NCI-H2196 treated with DMSO at 0.1 percent for 48 hours (cell line): Measurements from ENCODE around the gene RAP2B.
"Not testable (repeated sequence)": the region's sequence is repeated elsewhere in the genome, so short reads cannot be mapped to it uniquely, and the experiment has no call there.

Experiments used
- DNase-seq: peaks from one replicate; lab custom pipeline; 2025; ENCODE audit not compliant: unreplicated experiment; lab: John Stamatoyannopoulos, UW

RAP2B gene

DNA sequence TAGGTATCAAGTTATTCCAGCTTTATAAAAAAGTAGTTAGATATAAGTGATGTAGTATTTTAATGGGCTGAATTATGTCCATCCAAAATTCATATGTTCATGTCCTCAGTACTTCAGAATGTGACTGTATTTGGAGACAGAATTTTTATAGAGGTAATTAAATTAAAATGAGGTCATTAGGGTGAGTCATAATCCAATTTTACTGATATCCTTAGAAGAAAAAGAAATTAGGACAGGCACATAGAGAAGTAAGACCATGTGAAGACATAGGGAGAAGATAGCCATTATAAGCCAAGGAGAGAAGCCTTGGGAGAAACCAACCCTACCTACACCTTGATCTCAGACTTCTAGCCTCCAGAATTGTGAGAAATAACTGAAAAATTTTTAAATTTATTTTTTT lies 30.3 kb downstream of the RAP2B start:
- no peak for DNase-seq

DNA sequence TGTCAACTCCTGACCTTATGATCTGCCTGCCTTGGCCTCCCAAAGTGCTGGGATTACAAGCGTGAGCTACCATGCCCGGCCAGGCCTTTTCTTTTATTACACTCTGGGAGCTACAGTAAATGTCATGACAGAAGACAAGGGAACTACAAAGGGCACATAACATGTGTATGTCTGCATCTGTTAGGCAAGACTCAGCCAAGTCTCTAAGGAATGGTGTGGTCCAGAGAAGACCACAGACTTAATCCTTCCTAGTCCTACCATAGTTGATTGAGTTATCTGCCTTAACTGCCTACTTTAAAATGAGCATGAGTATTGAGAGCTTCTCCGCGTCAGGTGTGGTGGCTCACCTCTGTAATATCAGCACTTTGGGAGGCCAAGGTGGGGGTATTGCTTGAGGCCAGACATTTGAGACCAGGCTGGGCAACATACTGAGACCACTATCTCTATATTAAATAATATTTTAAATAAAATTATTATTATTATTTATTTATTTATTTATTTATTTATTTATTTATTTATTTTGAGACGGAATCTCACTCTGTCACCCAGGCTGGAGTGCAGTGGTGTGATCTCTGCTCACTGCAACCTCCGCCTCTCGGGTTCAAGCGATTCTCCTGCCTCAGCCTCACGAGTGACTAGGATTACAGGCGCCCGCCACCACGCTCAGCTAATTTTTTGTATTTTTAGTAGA lies 31.9 kb downstream of the RAP2B start:
- not testable (repeated sequence) for DNase-seq

DNA sequence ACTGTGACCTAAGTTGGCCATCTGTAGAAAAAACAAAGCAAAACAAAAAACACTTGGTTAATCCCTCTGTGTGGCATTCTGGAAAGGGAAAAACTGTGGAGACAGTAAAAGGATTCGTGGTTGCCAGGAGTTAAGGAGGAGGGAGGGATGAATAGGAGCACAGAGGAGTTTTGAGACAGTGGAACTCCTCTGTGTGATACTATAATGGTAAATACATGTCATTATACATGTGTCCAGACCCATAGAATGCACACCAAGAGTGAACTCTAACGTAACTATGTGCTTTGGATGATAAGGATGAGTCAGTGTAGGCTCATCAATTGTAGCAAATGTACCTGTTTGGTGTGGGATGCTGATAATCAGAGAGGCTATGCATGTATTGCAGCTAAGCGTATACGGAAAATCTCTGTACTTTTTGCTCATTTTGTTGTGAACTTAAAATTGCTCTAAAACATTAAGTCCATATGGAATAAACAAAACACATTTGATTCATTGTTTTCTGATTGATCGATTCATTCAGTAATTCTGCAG lies 33.4 kb downstream of the RAP2B start:
- no peak for DNase-seq

DNA sequence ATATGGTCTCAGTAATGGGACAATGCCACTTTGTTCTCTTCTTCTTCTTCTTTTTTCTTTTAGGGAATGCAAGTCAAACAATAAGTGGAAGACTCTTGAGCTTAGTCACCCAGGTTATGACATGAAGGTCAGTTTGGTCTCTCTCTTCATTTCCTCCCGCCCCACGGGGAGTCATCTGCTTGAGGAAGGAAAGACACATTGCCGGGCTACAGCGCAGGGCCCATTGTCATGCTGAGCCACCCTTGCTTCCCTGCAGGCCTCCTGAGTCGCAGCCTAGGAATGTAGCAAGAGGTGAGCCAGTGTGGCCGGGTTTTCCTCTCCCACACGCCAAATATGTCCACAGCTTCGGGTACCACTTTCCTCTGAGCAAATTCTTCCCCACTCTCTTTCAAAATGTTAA lies 47.6 kb downstream of the RAP2B start:
- no peak for DNase-seq

DNA sequence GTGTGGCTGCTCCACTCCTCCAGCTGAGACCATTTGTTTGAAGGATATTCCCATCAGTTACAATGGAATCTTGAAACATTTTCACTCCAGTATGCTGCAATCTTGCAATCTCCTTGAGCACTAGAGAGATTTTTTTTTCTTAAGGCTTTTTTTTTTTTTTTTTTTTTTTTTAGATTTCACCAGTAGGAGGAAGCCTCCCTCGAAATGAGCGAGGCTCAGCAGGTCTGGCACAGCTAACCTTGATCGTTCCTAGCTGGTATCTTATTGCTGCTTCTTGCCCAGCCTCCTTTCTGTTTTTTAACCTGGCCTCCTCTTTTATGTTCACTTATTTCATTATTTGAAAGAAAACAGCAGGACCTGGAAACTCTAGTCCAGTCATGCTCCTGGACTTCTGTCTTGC lies 48.1 kb downstream of the RAP2B start:
- no peak for DNase-seq

DNA sequence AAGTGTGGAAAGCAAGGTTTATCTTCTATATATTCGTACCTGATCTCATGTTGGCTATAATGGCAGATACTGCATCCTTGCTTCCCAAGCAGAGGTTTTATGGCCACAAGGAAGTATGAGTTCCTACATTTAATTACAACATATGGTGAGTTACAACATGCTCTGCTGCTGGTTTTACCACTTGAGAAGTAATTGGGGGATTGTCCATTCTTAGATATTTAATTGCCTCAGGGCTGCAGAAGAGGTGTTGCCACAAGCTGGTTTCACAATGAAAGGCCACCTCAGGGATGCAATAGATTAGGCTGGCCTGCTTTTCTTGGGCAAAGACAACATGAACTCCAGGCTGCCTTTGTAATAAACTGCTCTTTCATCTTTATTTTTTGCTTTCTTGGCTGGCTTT lies 48.6 kb downstream of the RAP2B start:
- DNase-seq, result no peak

DNA sequence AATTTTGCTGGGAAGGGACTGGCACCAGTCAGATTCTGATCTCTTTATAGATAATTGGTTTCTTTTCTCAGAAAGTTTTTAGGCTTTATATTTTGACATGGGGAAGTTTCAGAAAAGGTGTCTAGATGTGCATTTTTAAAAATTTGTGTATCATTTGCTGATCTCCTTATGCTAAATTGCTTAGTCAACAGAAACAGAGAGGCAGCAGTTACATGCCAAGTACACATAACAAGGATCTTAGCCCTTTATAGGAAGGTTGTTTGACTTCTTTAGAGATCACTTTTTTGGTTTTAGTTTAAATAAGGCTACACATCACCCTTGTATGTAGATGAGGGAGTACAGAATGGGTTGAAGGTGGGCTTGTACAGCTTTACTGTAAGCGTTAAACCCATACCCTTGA lies 53.5 kb downstream of the RAP2B start:
- no peak for DNase-seq

DNA sequence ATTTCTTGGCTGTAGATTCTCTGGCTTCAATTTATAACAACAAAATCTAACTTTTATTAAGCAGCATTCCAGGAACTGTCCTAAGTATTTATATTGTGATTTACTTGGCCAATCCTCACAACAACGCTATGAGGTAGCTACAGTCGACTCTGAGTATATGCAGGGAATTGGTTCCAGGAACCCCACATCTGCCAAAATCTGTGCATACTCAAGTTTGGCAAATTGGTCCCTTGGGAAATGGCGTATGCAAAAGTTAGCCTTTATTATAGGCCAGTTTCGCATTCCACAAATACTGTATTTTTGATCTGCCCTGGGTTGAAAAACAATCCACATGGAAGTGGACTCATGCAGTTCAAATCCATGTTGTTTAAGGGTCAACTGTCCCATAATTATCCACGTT lies 53.9 kb downstream of the RAP2B start:
- DNase-seq, result no peak

DNA sequence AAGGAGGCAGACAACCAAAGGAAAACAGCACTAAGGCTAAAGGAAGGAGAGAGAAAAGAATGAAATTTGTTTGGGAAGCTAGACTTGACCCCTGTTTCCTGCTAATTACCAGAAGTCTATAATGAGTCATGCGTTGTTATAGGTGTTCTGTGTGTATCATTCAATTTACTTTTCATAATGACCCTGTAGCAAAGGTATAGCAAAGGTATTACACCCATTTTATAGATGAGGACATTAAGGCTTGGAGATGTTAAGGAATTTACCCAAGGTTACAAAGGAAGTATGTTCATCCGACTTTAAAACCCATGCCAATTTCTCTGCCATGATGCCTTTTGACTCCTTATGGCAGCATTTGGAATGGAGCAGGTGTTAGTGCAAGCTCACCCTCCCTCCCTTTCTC lies 54.9 kb downstream of the RAP2B start:
- no peak for DNase-seq

DNA sequence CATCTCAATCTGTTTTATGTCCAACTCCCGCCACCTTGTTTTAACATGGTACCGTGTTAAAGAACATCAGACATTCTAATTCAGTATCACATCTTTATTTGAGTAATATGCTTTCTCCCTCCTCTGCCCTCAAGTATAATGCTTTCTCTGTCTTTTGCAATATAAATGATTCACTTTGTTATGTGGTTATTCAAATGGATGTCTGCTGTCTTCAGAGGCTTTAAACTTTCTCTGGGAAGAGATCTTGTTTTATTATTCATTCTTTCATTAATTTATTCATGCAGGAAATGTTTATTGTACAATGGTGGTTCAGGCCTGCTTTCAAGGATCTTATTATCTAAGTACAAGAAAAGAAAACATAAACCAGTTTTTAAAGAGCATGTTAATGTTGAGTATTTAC lies 57.1 kb downstream of the RAP2B start:
- no peak for DNase-seq
